Natural killer cell treated with Interleukin-12 subunit alpha and Interleukin-12 subunit beta and Interleukin-15 and Interleukin-18, amount 100 ng/mL, for 72 hours (primary cell): ENCODE results near the gene DCUN1D2. TPM values are rescaled to one million over a fixed set of nuclear protein-coding genes. Genes with fewer than 3 reads are reported as not detected.
A peak's percentile ranks its signal among the peaks of the same experiment; 100 is the strongest.
"Not testable (repeated sequence)": the region's sequence is repeated elsewhere in the genome, so short reads cannot be mapped to it uniquely, and the experiment has no call there.

Experiments used
- ATAC-seq, 2 donors: fragments of 150-1000 bp; cut with Tn5 transposase in 1 of 2; sonication (Bioruptor Pico), chemical (Tn5 transposase) in 1 of 2; 2 replicates each; pipeline ENCODE4 v1.10.0; 2021
- DNase-seq: peaks from one replicate; pipeline ENCODE4 v3.0.0; 2022; ENCODE audit warnings: low spot score
- H3K27ac Mint-ChIP-seq, 2 donors: 1 replicate in 1 of 2; 2 replicates in 1 of 2; pipeline ENCODE4 v1.8.0; 2022; ENCODE audit warnings: mixed read lengths in 2 of 2, mild to moderate bottlenecking in 1 of 2, moderate library complexity in 1 of 2
- H3K27me3 Mint-ChIP-seq, 2 donors: 1 replicate in 1 of 2; 2 replicates in 1 of 2; pipeline ENCODE4 v1.8.0; 2022; ENCODE audit warnings: mixed read lengths in 2 of 2
- H3K36me3 Mint-ChIP-seq: one replicate; pipeline ENCODE4 v1.8.0; 2022; ENCODE audit warnings: mixed read lengths
- H3K4me1 Mint-ChIP-seq, 2 donors: 1 replicate in 1 of 2; 2 replicates in 1 of 2; pipeline ENCODE4 v1.8.0; 2022; ENCODE audit warnings: low read depth in 2 of 2, mixed read lengths in 2 of 2, mild to moderate bottlenecking in 1 of 2
- H3K4me3 Mint-ChIP-seq: one replicate; pipeline ENCODE4 v1.8.0; 2022; ENCODE audit warnings: mixed read lengths
- H3K9me3 Mint-ChIP-seq: 2 replicates; pipeline ENCODE4 v1.8.0; 2022; ENCODE audit warnings: mixed read lengths
- total RNA-seq, 2 donors: library from RNA; stranded (reverse); gene quantifications; one replicate each; pipeline ENCODE4 v1.2.3, GENCODE V29; 2022

The DCUN1D2 gene
- total RNA-seq, 2 donors from 2014 or later: 22.9 to 40.7 TPM

DNA sequence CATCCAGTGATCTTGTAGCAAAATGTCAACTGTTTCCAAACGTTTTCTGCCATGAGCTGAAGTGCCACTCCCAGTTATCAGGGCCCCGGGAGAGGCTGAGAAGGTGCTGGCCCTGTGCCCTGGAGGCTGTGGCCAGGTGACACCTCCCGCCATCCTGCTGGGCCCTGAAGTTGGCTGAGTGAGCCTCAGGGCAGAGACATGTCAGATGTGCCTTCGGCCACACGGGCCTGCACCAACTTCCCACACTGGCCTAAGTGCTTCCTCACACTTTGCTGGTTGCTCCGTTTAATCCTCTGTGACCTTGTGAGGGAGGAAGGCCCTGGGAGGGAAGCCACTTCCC lies 42.0 kb downstream of the DCUN1D2 start:
- peak overlapping the region; percentile 52 for H3K4me3 Mint-ChIP-seq

DNA sequence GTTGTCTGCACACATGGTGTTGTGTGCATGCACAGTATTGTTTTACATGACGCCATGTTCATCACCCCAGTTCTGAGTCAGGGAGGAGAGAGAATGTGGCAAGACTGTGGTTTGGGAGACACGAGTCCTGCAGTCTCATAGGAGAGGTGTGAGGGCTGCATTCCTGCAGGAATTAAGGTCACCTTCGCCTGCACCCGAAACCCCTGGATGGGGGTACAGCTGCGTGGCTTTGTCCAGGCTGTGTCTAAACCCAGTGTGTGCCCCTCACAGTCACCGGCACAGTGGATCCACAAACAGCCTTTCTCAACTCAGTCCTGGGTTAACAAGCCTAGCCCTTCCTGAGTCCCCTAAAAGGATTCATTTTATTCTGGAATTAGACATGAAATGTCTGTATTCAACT lies 42.9 kb downstream of the DCUN1D2 start:
- no peaks in the 10 kb centered on the region for H3K9me3 Mint-ChIP-seq
- no peaks in the 10 kb centered on the region for H3K4me1 Mint-ChIP-seq
- DNase-seq: no peak
- H3K4me3 Mint-ChIP-seq: no peak overlapping the region
- ATAC-seq: no peak
- no peaks in the 10 kb centered on the region for H3K27me3 Mint-ChIP-seq
- peaks cover 4% of the 10 kb centered on the region for H3K36me3 Mint-ChIP-seq
- no peak overlapping the region for H3K27ac Mint-ChIP-seq

More for the DNA sequence above, 42.0 kb downstream of the DCUN1D2 start:
- no peaks in the 10 kb centered on the region for H3K9me3 Mint-ChIP-seq
- no peaks in the 10 kb centered on the region for H3K4me1 Mint-ChIP-seq
- peak overlapping the region in 1 of 2 donors; percentile 62 for H3K27ac Mint-ChIP-seq
- DNase-seq: no peak
- H3K36me3 Mint-ChIP-seq: no peaks in the 10 kb centered on the region
- peak in 1 of 2 donors; percentile 22 for ATAC-seq
- H3K27me3 Mint-ChIP-seq: no peaks in the 10 kb centered on the region

DNA sequence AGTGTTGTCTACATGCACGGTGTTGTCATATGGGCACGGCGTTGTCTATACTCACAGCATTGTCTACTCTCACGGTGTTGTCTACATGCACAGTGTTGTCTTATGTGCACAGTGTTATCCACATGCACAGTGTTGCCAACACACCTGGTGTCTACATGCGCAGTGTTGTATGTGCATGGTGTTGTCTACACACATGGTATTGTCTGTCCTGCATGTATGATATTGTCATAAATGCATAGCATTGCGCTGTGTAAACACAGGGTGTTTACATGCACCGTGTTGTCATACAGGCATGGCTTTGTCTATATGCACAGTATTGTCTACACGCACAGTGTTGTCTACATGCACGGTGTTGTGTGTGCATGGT lies 44.0 kb downstream of the DCUN1D2 start:
- Mint-ChIP-seq H3K27me3 (no peaks in the 10 kb centered on the region), H3K9me3 (no peaks in the 10 kb centered on the region), H3K36me3 (peaks cover 6% of the 10 kb centered on the region), H3K4me3 (no peak overlapping the region), H3K4me1 (no peaks in the 10 kb centered on the region), H3K27ac (no peak overlapping the region)
- no peak for DNase-seq
- ATAC-seq: no peak

DNA sequence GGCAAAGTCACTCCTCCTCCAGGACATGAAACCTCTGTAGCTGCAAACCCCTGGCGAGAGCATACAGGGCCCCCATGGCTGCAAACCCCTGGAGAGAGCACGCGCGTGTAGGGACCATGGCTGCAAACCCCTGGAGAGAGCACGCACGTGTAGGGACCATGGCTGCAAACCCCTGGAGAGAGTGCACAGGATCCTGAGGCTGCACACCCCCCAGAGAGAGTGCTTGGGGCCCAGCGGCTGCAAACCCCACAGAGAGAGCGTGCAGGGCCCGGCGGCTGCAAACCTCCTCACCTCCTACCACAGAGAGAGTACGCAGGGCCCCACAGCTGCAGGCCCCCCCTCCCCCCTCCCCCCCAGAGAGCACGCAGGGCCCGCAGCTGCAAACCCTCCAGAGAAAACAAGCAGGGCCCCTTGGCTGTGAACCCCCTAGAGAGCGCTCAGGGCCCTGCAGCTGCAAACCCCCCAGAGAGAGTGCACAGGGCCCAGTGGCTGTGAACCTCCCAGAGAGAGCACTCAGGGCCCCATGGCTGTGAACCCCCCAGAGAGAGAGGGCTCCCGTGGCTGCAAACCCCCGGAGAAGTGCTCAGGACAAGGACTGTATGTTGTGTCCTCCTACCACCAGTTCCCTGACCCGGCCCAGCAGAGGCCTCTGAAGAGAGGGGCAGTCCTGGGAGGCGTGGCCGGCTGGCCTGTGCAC lies 44.6 kb downstream of the DCUN1D2 start:
- Mint-ChIP-seq H3K27me3 (no peaks in the 10 kb centered on the region), H3K4me3 (no peak overlapping the region), H3K9me3 (no peaks in the 10 kb centered on the region), H3K36me3 (peaks cover 6% of the 10 kb centered on the region), H3K4me1 (no peaks in the 10 kb centered on the region), H3K27ac (no peak overlapping the region)
- DNase-seq: no peak
- ATAC-seq: no peak

DNA sequence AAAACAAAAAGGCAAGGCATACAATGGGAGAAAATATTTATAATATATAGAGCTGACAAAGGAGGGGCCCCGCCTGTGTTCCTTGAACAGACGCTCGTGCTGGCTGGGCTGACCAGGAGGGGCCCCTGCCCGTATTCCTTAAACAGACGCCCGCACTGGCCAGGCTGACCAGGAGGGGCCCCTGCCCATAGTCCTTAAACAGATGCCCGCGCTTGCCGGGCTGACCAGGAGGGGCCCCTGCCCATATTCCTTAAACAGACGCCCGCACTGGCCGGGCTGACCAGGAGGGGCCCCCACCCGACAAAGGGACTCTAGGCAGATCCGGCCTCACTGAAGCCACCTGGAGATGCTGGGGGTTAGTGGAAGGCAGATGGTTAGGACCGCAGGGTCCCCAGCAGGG lies 46.5 kb downstream of the DCUN1D2 start:
- no peak for ATAC-seq
- H3K27ac Mint-ChIP-seq: no peak overlapping the region
- H3K27me3 Mint-ChIP-seq: no peaks in the 10 kb centered on the region
- H3K36me3 Mint-ChIP-seq: peaks cover 6% of the 10 kb centered on the region
- no peak for DNase-seq
- H3K4me3 Mint-ChIP-seq: no peak overlapping the region
- no peaks in the 10 kb centered on the region for H3K9me3 Mint-ChIP-seq
- no peaks in the 10 kb centered on the region for H3K4me1 Mint-ChIP-seq

DNA sequence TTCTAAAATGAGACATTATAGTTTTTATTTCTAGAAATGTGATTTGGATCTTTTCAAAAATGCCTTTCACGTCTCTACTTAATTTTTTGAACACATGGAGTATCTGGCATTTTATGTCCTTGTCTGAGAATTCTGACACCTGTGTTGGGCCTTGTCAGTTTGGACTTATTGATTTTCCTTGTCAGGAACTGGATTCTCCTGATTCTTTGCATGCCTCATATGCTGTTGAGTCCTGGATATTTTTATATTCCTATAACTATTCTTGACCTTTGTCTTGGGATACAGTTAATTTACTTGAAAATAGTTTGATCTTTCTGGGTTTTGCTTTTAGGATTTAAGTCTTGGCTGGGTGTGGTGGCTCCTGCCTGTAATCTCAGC lies 47.5 kb downstream of the DCUN1D2 start:
- no peaks in the 10 kb centered on the region for H3K27me3 Mint-ChIP-seq
- no peak for ATAC-seq
- peaks cover 6% of the 10 kb centered on the region for H3K36me3 Mint-ChIP-seq
- H3K27ac Mint-ChIP-seq: no peak overlapping the region
- no peak overlapping the region for H3K4me3 Mint-ChIP-seq
- DNase-seq: no peak
- H3K9me3 Mint-ChIP-seq: no peaks in the 10 kb centered on the region
- no peaks in the 10 kb centered on the region for H3K4me1 Mint-ChIP-seq

DNA sequence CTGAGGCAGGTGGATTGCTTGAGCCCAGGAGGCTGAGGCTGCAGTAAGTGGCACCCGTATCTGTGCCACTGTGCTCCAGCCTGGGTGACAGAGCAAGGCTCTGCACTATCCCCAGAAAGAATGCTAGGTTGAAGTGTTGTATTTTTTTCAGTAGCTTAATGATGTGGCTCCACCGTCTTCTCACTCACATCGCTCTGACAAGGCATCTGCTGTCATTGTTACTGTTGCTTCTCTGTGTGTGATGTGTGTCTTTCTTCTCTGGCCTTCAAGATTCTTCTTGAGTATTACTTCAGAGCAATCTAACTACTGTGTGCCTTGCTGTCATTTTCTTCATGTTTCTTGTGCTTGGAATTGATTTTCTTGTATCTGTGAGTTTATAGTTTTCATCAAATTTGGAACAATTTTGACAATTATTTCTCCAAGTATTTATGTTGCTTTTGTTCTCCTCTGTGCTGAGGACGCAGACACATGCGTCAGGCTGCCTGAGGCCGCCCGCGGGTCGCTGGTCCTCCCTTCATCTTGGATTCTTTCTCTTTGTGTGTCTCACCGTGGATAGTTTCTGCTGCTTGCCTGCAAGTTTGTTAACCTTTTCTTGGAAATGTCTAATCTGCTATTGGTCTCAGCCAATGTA lies 48.0 kb downstream of the DCUN1D2 start:
- Mint-ChIP-seq H3K4me3 (no peak overlapping the region), H3K27me3 (no peaks in the 10 kb centered on the region)

DNA sequence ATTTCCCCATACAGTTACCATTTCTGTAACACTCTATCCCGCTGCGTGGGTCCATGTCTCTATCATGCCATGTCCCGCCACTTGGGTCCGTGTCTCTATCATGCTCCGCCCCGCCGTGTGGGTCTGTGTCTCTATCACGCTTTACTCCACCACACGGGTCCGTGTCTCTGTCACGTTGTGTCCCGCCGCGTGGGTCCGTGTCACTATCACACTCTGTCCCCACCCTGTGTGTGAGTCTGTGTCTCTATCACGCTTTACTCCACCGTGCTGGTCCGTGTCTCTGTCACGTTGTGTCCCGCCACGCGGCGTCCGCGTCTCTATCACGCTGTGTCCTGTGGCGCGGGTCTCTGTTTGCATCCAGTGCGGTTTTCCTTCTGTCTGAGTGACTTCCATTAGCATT lies 48.9 kb downstream of the DCUN1D2 start:
- no peak for ATAC-seq
- H3K4me3 Mint-ChIP-seq: no peak overlapping the region
- no peaks in the 10 kb centered on the region for H3K9me3 Mint-ChIP-seq
- peak; percentile 12 for DNase-seq
- no peak overlapping the region for H3K27ac Mint-ChIP-seq
- peaks cover 6% of the 10 kb centered on the region for H3K36me3 Mint-ChIP-seq
- H3K27me3 Mint-ChIP-seq: no peaks in the 10 kb centered on the region
- H3K4me1 Mint-ChIP-seq: no peaks in the 10 kb centered on the region

More for the DNA sequence above, 48.0 kb downstream of the DCUN1D2 start:
- H3K27ac Mint-ChIP-seq: no peak overlapping the region
- H3K36me3 Mint-ChIP-seq: peaks cover 6% of the 10 kb centered on the region
- ATAC-seq (no peak), DNase-seq (no peak)
- H3K4me1 Mint-ChIP-seq: no peaks in the 10 kb centered on the region
- no peaks in the 10 kb centered on the region for H3K9me3 Mint-ChIP-seq

DNA sequence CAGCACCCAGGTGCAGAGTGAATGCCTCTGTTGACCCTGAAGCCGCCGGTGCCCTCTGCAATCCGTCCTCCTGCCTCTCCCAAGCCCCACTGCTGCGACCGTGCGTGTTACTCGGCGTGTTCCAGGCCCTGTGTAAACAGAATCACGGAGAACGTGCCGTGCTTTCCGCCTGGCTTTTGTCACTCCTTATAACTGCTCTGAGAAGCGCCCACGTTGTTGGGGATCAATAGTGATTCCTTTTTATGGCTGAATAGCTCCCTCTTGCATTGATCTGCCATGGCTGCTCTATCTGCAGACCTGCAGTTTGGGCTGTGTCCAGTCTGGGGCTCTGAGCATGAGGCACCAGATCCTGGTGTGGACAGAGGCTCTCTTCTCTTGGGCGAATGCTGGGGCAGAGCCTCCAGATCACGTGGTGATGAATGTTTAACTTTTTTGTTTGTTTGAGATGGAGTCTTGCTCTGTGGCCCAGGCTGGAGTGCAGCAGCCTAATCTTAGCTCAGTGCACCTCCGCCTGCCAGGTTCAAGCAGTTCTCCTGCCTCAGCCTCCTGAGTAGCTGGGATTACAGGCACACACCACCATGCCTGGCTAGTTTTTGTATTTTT lies 53.0 kb downstream of the DCUN1D2 start:
- no peak overlapping the region for H3K4me3 Mint-ChIP-seq
- no peaks in the 10 kb centered on the region for H3K4me1 Mint-ChIP-seq
- H3K36me3 Mint-ChIP-seq: peaks cover 1% of the 10 kb centered on the region
- no peaks in the 10 kb centered on the region for H3K27me3 Mint-ChIP-seq
- ATAC-seq (peak in 1 of 2 donors; percentile 27), DNase-seq (peak; percentile 53)
- H3K27ac Mint-ChIP-seq: no peak overlapping the region
- H3K9me3 Mint-ChIP-seq: no peaks in the 10 kb centered on the region

DNA sequence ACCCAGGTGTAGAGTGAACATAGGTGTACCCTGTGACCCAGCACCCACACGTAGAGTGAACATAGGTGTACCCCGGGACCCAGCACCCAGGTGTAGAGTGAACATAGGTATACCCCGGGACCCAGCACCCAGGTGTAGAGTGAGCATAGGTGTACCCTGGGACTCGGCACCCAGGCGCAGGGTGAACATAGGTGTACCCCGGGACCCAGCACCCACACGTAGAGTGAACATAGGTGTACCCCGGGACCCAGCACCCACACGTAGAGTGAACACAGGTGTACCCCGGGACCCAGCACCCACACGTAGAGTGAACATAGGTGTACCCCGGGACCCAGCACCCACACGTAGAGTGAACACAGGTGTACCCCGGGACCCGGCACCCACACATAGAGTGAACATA lies 53.6 kb downstream of the DCUN1D2 start:
- H3K27me3 Mint-ChIP-seq, H3K4me3 Mint-ChIP-seq, H3K9me3 Mint-ChIP-seq, ATAC-seq, H3K27ac Mint-ChIP-seq, H3K36me3 Mint-ChIP-seq, H3K4me1 Mint-ChIP-seq: not testable (repeated sequence)
- peak; percentile 8 for DNase-seq

DNA sequence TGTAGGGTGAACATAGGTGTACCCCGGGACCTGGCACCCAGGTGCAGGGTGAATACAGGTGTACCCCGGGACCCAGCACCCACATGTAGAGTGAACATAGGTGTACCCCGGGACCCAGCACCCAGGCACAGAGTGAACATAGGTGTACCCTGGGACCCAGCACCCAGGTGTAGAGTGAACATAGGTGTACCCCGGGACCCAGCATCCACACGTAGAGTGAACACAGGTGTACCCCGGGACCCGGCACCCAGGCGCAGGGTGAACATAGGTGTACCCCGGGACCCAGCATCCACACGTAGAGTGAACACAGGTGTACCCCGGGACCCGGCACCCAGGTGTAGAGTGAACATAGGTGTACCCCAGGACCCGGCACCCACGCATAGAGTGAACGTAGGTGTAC lies 54.6 kb downstream of the DCUN1D2 start:
- not testable (repeated sequence) for H3K27ac Mint-ChIP-seq, H3K27me3 Mint-ChIP-seq, H3K4me1 Mint-ChIP-seq, H3K36me3 Mint-ChIP-seq, ATAC-seq, H3K9me3 Mint-ChIP-seq, H3K4me3 Mint-ChIP-seq
- DNase-seq: peak; percentile 53

DNA sequence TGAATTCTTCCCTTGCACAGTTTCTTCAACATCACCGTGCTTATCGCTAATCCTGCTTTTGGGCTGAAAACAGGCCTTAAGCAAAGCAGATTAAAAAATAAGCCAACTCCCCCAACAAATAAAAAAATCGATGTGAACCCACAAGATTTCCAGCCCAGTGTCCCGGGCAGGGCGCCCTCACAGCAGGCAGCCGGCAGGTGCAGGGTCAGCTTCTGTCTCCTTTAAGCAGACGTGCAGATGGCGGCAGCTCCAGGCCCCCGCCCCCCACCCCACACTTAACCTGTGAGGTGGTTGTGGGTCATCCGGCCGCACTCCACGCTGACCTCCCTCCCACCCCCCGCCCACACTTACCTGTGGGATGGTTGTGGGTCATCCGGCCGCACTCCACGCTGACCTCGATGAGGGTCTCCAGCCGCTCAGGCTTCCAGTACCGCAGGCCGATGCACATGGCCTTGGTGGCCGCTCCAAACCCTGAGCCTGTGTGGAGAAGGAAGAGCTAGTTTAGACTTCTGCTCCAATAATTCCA lies 57.1 kb downstream of the DCUN1D2 start:
- DNase-seq (peak; percentile 12), ATAC-seq (no peak)
- Mint-ChIP-seq H3K27me3 (no peaks in the 10 kb centered on the region), H3K4me1 (no peaks in the 10 kb centered on the region), H3K4me3 (no peak overlapping the region), H3K9me3 (no peaks in the 10 kb centered on the region), H3K36me3 (no peaks in the 10 kb centered on the region), H3K27ac (no peak overlapping the region)

DNA sequence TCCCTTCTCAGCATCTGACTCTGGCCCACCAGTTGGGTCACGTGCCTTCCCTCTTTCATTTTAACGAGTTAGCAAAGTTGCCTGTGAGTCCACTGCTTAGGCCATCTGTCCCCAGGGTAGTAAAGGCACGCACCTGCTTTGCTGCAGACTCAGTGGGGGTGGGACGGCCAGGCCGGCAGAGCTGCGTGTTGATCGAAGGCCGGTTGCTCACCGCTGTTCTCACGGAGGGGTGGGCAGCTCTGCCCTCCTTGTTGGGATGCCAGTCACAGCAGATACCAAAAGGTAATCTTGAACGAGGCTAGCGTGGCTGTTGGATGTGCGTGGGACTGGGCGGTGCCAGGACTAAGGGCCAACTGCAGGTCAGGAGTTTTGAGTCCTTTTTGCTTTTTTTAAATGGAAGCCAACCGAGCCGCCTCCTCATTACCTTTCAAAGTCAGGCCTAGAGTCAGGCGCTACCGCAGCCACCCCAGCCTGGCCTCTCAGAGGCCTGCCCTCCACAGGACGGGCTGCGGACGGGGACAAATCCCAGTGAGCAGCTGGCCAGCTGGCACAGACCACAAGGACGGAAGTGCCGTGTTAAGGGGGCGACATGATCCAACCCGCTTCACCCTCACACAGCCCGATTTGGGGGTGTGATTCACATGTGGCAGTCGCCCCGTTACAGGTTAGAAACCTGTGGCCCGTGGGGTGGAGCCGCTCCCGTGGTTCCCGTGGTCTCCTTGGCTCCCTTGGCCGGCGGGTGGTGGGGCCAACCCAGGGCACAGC lies 57.8 kb downstream of the DCUN1D2 start:
- Mint-ChIP-seq H3K4me3 (no peak overlapping the region), H3K36me3 (no peaks in the 10 kb centered on the region), H3K4me1 (no peaks in the 10 kb centered on the region), H3K27ac (no peak overlapping the region), H3K27me3 (no peaks in the 10 kb centered on the region), H3K9me3 (no peaks in the 10 kb centered on the region)
- ATAC-seq (no peak), DNase-seq (peak; percentile 56)

DNA sequence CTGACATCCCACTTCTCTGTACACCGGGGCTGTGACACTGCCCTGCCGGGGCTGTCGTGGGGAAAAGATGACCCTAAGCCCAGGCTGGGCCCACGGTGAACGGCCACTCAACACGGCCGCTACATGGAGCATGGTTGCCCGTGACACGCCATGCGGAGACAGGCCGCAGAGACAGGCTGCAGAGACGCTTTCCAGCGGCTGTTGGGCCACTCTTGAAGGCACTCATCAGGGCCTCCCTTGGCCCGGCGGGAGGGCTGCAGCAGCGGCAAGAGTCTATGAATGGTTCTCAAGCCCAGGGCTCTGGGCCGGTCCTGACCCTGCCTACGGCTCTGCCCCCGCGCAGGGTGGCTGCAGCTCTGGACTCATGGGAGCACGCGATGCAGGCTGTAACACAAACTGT lies 59.3 kb downstream of the DCUN1D2 start:
- Mint-ChIP-seq H3K36me3 (no peaks in the 10 kb centered on the region), H3K9me3 (no peaks in the 10 kb centered on the region), H3K4me3 (no peak overlapping the region), H3K27me3 (no peaks in the 10 kb centered on the region), H3K4me1 (no peaks in the 10 kb centered on the region), H3K27ac (no peak overlapping the region)
- ATAC-seq: no peak
- peak; percentile 50 for DNase-seq
